OCI-LY1 (cell line): ENCODE data around the gene CORO2B.

ENCODE experiments used
- H2AFZ ChIP-seq: fragments of 200-600 bp; sonication (generic), shearing (Covaris generic); 2 replicates; pipeline ENCODE4 v1.6.0; 2014; ENCODE audit warnings: antibody characterized with exemption, mild to moderate bottlenecking, low read length
- H3F3A ChIP-seq: fragments of 200-600 bp; sonication (generic), shearing (Covaris generic); 2 replicates; pipeline ENCODE4 v1.6.0; 2014; ENCODE audit warnings: mild to moderate bottlenecking, antibody characterized with exemption, low read length, moderate library complexity; ENCODE audit not compliant: insufficient read depth
- H3K27ac ChIP-seq: fragments of 200-600 bp; sonication (generic); 2 replicates; pipeline ENCODE4 v1.5.1; 2014; ENCODE audit warnings: low read length, mixed run types, mild to moderate bottlenecking, low read depth; ENCODE audit not compliant: poor library complexity, severe bottlenecking
- H3K27me3 ChIP-seq: fragments of 200-600 bp; sonication (generic); 2 replicates; pipeline ENCODE4 v1.6.0; 2014; ENCODE audit warnings: antibody characterized with exemption, mild to moderate bottlenecking, low read length, moderate library complexity; ENCODE audit not compliant: insufficient read depth
- H3K36me3 ChIP-seq: fragments of 200-600 bp; sonication (generic); 2 replicates; pipeline ENCODE4 v1.6.1; 2014; ENCODE audit warnings: mild to moderate bottlenecking, antibody characterized with exemption, low read length, moderate library complexity, mixed read lengths; ENCODE audit not compliant: insufficient read depth
- H3K4me1 ChIP-seq: fragments of 200-600 bp; sonication (generic); 2 replicates; pipeline ENCODE4 v1.5.1; 2014; ENCODE audit warnings: mild to moderate bottlenecking, low read length, moderate library complexity; ENCODE audit not compliant: insufficient read depth, severe bottlenecking
- H3K4me2 ChIP-seq: fragments of 200-600 bp; sonication (generic), shearing (Covaris generic); 2 replicates; pipeline ENCODE4 v1.6.1; 2014; ENCODE audit warnings: low read length
- H3K4me3 ChIP-seq: fragments of 200-600 bp; sonication (generic); 2 replicates; pipeline ENCODE4 v1.5.1; 2014; ENCODE audit warnings: low read length, low read depth, mild to moderate bottlenecking, mixed read lengths; ENCODE audit not compliant: poor library complexity, severe bottlenecking
- H3K79me2 ChIP-seq: fragments of 200-600 bp; shearing (Covaris generic); 2 replicates; pipeline ENCODE4 v1.6.1; 2016; ENCODE audit warnings: mixed run types, low read length, mixed read lengths; ENCODE audit not compliant: insufficient read depth
- H3K9ac ChIP-seq: fragments of 200-600 bp; sonication (generic), shearing (Covaris generic); 2 replicates; pipeline ENCODE4 v1.6.1; 2014; ENCODE audit warnings: mild to moderate bottlenecking, low read length, mixed read lengths
- H3K9me2 ChIP-seq: fragments of 200-600 bp; sonication (generic), shearing (Covaris generic); 2 replicates; pipeline ENCODE4 v1.6.1; 2014; ENCODE audit warnings: low read depth, mild to moderate bottlenecking, low read length, mixed read lengths
- H3K9me3 ChIP-seq: fragments of 200-600 bp; shearing (Covaris generic); 2 replicates; pipeline ENCODE4 v1.6.1; 2014; ENCODE audit warnings: low read length, mixed read lengths
- H4K20me1 ChIP-seq: fragments of 200-600 bp; sonication (generic), shearing (Covaris generic); 2 replicates; pipeline ENCODE4 v1.6.0; 2016; ENCODE audit warnings: mild to moderate bottlenecking, low read length; ENCODE audit not compliant: insufficient read depth
- CTCF ChIP-seq: fragments of 200-600 bp; sonication (generic), shearing (Covaris generic); IDR thresholded peaks from 2 replicates; pipeline ENCODE4 v1.5.1; 2017; ENCODE audit warnings: mild to moderate bottlenecking, antibody characterized with exemption, low read length, moderate library complexity, mixed read lengths
- EZH2 ChIP-seq: fragments of 200-600 bp; sonication (generic), shearing (Covaris generic); IDR thresholded peaks from 2 replicates; pipeline ENCODE4 v1.8.0; 2017; ENCODE audit warnings: borderline replicate concordance, mixed run types, mild to moderate bottlenecking, antibody characterized with exemption, low read length, moderate library complexity, mixed read lengths

CORO2B gene

GRCh38 chr15:68626283-68626682 lies 47.5 kb downstream of the CORO2B start:
- Histone ChIP-seq H3K9me3 (no peaks in the 10 kb centered on the region), H3K4me1 (peaks cover 22% of the 10 kb centered on the region), H3K36me3 (no peaks in the 10 kb centered on the region), H3K27me3 (peaks cover 3% of the 10 kb centered on the region; the same call in 1 of the 2 replicates), H3K27ac (no peak overlapping the region), H2AFZ (no peak overlapping the region), H3K9me2 (no peaks in the 10 kb centered on the region), H3K9ac (no peak overlapping the region), H4K20me1 (no peaks in the 10 kb centered on the region), H3F3A (no peaks in the 10 kb centered on the region), H3K79me2 (no peaks in the 10 kb centered on the region), H3K4me3 (no peak overlapping the region), H3K4me2 (no peak overlapping the region)
- no peak for TF ChIP-seq CTCF
- TF ChIP-seq EZH2, result no peak

DNA sequence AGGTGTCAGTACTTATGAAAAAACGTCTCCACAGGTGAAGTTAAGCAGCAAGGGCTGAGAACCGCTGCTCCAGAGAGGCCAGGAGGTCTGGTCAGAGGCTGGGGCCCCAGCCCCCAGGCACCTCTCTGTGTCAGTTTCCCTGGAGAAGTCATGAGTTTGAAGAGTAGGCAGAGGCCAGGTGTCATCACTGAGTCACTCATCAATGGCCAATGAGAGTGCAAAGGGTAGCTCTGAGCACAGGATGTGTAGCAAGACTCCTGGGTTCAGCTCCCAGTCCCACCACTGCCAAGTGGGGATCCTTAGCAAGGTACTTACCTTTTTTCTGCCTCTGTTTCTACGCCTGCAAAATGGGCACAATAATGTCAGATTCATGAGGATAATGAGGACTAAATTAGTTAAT lies 47.9 kb downstream of the CORO2B start:
- no peaks in the 10 kb centered on the region for H3F3A ChIP-seq
- no peak overlapping the region for H3K4me3 ChIP-seq
- no peak overlapping the region for H3K4me2 ChIP-seq
- no peak overlapping the region for H2AFZ ChIP-seq
- no peak overlapping the region for H3K27ac ChIP-seq
- H3K9me3 ChIP-seq, result no peaks in the 10 kb centered on the region
- H3K79me2 ChIP-seq, result no peaks in the 10 kb centered on the region
- peaks cover 26% of the 10 kb centered on the region for H3K4me1 ChIP-seq
- H3K9me2 ChIP-seq, result no peaks in the 10 kb centered on the region
- H4K20me1 ChIP-seq, result no peaks in the 10 kb centered on the region
- peaks cover 3% of the 10 kb centered on the region; the same call in 1 of the 2 replicates for H3K27me3 ChIP-seq
- H3K9ac ChIP-seq, result no peak overlapping the region
- no peaks in the 10 kb centered on the region for H3K36me3 ChIP-seq
- no peak for TF ChIP-seq CTCF
- TF ChIP-seq EZH2, result no peak

- H3K27ac ChIP-seq, result no peak overlapping the region
- H3K27me3 ChIP-seq, result peaks cover 3% of the 10 kb centered on the region; the same call in 1 of the 2 replicates
- no peaks in the 10 kb centered on the region for H3K9me2 ChIP-seq
- no peaks in the 10 kb centered on the region for H3K36me3 ChIP-seq
- TF ChIP-seq EZH2 (no peak), CTCF (no peak)
- no peaks in the 10 kb centered on the region for H3F3A ChIP-seq
- no peaks in the 10 kb centered on the region for H4K20me1 ChIP-seq
- peaks cover 34% of the 10 kb centered on the region for H3K4me1 ChIP-seq
- H3K4me3 ChIP-seq, result no peak overlapping the region
- H3K4me2 ChIP-seq, result no peak overlapping the region
- H2AFZ ChIP-seq, result no peak overlapping the region
- no peaks in the 10 kb centered on the region for H3K79me2 ChIP-seq
- no peaks in the 10 kb centered on the region for H3K9me3 ChIP-seq
- H3K9ac ChIP-seq, result no peak overlapping the region
Measured at GRCh38 chr15:68627476-68627875, 48.7 kb downstream of the CORO2B start.
